Psoas muscle (tissue), 8 donors: ENCODE data around the gene SLC7A6OS. TPM values are rescaled to one million over a fixed set of nuclear protein-coding genes. Genes with fewer than 3 reads are reported as not detected.
A peak's percentile ranks its signal among the peaks of the same experiment; 100 is the strongest.

Experiments used
- ATAC-seq, 4 donors: fragments of 200-7000 bp; cut with Tn5 transposase; one replicate each; pipeline ENCODE4 v1.9.1; 2020; ENCODE audit warnings: moderate library complexity in 3 of 4, mild to moderate bottlenecking in 2 of 4
- DNase-seq, 2 donors: peaks; one replicate each; pipeline ENCODE4 v3.0.0-alpha.2; 2020
- H3K27ac ChIP-seq: fragments of 200-600 bp; one replicate; pipeline ENCODE4 v1.8.0; 2022
- H3K27me3 ChIP-seq, 3 donors: fragments of 200-600 bp in 1 of 3; one replicate each; pipeline versions ENCODE4 v1.6.1 to v1.8.0; 2013 to 2022; ENCODE audit warnings: low read length in 2 of 3, mild to moderate bottlenecking in 2 of 3, moderate library complexity in 1 of 3; ENCODE audit not compliant: insufficient read depth in 3 of 3
- H3K36me3 ChIP-seq, 2 donors: fragments of 200-600 bp in 1 of 2; one replicate each; pipeline versions ENCODE4 v1.6.1 to v1.8.0; 2013 to 2022; ENCODE audit warnings: low read depth in 1 of 2, mild to moderate bottlenecking in 1 of 2, moderate library complexity in 1 of 2; ENCODE audit not compliant: insufficient read depth in 1 of 2
- H3K4me1 ChIP-seq: fragments of 200-600 bp; one replicate; pipeline ENCODE4 v1.8.0; 2022
- H3K4me3 ChIP-seq: fragments of 200-600 bp; one replicate; pipeline ENCODE4 v1.8.0; 2022; ENCODE audit warnings: mild to moderate bottlenecking
- H3K9me3 ChIP-seq: fragments of 200-600 bp; one replicate; pipeline ENCODE4 v1.8.0; 2022
- CTCF ChIP-seq: fragments of 200-600 bp; IDR thresholded peaks from one replicate; pipeline ENCODE4 v1.8.0; 2022; ENCODE audit warnings: antibody characterized with exemption
- WGBS, 3 donors: extraction: QIAGEN DNeasy Blood & Tissue Kit; methylation state at CpG; one replicate each; pipeline versions ENCODE4 v1.1.6 to v1.1.7; 2013; 5-methylcytosine and 5-hydroxymethylcytosine counted together
- intact Hi-C, 2 donors: fragments of 100-400 bp; cut with DNase I; formaldehyde crosslinking; loops; one replicate each; pipeline versions ENCODE4 v1.11.0 to v1.14.2; 2022
- polyA plus RNA-seq, 3 donors: library from polyadenylated mRNA; stranded (reverse); fragments of 200-250 nt; gene quantifications; one replicate each; pipeline ENCODE4 v1.2.3, GENCODE V29; 2013
- total RNA-seq, 4 donors: library from RNA; stranded (reverse); fragmentation: NEBNext Ultra II Directional in 2 of 4; extraction: Animal tissue kit (Norgen Biotek cat#: 25700) in 2 of 4; gene quantifications; one replicate each; pipeline versions ENCODE4 v1.2.1 to v1.2.4, GENCODE V29; 2021 to 2023
- donor health status: healthy with polysubstance abuse.
- donor health status: DM: no; HTN: no; CAD: no; lungs with moderate emphysema.
- donor health status: Bipolar disorder and iron deficiency.
- donor health status: healthy.
- donor health status: DM: yes; HTN: yes; CAD: no.
- donor health status: DM: no; HTN: no; CAD: no.
- donor health status: DM: no; HTN: no; CAD: no.
- donor health status: DM: yes; HTN: yes; CAD: no.

SLC7A6OS gene
- total and polyA plus RNA-seq, 7 donors, result 5.8 to 16.3 (median 9.5) TPM

DNA sequence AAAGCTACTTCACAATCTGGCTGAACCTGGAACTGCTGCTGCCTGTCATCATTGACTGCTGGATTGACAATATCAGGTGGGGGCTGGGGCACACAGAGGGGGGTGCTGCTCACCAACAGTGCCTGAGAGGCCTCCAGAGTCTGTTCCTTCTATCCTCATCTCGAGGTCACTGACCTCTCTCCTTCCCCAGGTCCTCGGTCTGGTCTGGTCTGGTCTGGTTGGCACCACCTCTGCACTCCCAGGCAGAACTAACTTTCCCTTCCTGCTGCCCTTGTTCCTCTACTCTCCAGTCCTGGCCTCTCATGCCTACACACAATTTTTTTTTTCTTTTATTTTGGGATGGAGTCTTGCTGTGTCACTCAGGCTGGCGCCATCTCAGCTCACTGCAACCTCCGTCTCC lies 61.4 kb downstream of the SLC7A6OS start:
- no peaks in the 10 kb centered on the region for H3K9me3 ChIP-seq
- peaks cover 64% of the 10 kb centered on the region for H3K4me1 ChIP-seq
- DNase-seq (peak in 1 of 2 donors; percentile 41), ATAC-seq (no peak)
- WGBS, 3 donors, result 43 to 70% (median 55%) methylated on average over 4 of the region's 4 CpGs
- no peak for TF ChIP-seq CTCF
- H3K27me3 ChIP-seq, result no peaks in the 10 kb centered on the region
- peak overlapping the region; percentile 12 for H3K4me3 ChIP-seq
- H3K36me3 ChIP-seq, result peaks cover 0 to 47% of the 10 kb centered on the region in 2 donors
- peak overlapping the region; percentile 92 for H3K27ac ChIP-seq
- intact Hi-C loops, result no loop called here

Other genes starting within 250 kb of the SLC7A6OS start
- gene NFATC3, start 225.6 kb downstream of the SLC7A6OS start, total RNA-seq, result 10 to 100 TPM; 40.8 to 53.5 (median 44.0) TPM
- 10 to 100 TPM in 2 of 3 donors, 1 to 10 TPM in 1; 9.8 to 43.1 (median 17.3) TPM for gene NFATC3, start 225.6 kb downstream of the SLC7A6OS start, polyA plus RNA-seq
- gene ESRP2, start 74.8 kb downstream of the SLC7A6OS start, total RNA-seq, result not detected
- under 1 TPM; 0.03 to 0.08 (median 0.05) TPM for gene ESRP2, start 74.8 kb downstream of the SLC7A6OS start, polyA plus RNA-seq
- gene PLA2G15, start 65.6 kb downstream of the SLC7A6OS start, total RNA-seq, result 10 to 100 TPM; 28.0 to 65.0 (median 31.0) TPM
- 10 to 100 TPM; 13.0 to 31.7 (median 22.6) TPM for gene PLA2G15, start 65.6 kb downstream of the SLC7A6OS start, polyA plus RNA-seq
- 100 to 1,000 TPM in 1 of 4 donors, 10 to 100 TPM in 3; 25.6 to 217 (median 70.5) TPM for gene SLC7A6, start 46.4 kb downstream of the SLC7A6OS start, total RNA-seq
- 10 to 100 TPM in 2 of 3 donors, 1 to 10 TPM in 1; 9.2 to 55.2 (median 36.4) TPM for gene SLC7A6, start 46.4 kb downstream of the SLC7A6OS start, polyA plus RNA-seq
- 10 to 100 TPM; 19.9 to 31.4 (median 26.6) TPM for gene PRMT7, start 73 bp upstream of the SLC7A6OS start, total RNA-seq
- 10 to 100 TPM; 18.9 to 45.1 (median 20.4) TPM for gene PRMT7, start 73 bp upstream of the SLC7A6OS start, polyA plus RNA-seq
- gene SMPD3, start 137.6 kb upstream of the SLC7A6OS start, total RNA-seq, result under 1 TPM; 0.04 to 0.21 (median 0.11) TPM
- under 1 TPM; 0.04 to 0.18 (median 0.08) TPM for gene SMPD3, start 137.6 kb upstream of the SLC7A6OS start, polyA plus RNA-seq
- 10 to 100 TPM in 2 of 4 donors, 1 to 10 TPM in 2; 6.9 to 11.8 (median 10.1) TPM for gene ZFP90, start 228.3 kb upstream of the SLC7A6OS start, total RNA-seq
- gene ZFP90, start 228.3 kb upstream of the SLC7A6OS start, polyA plus RNA-seq, result 10 to 100 TPM in 2 of 3 donors, 1 to 10 TPM in 1; 7.2 to 14.0 (median 10.8) TPM